HG03139 (cell line): ENCODE data around the gene FILIP1.

ENCODE experiments used
- ATAC-seq: cut with Tn5 transposase; IDR thresholded peaks from one replicate; pipeline ENCODE4 v1.9.1; 2021; ENCODE audit not compliant: unreplicated experiment

Gene FILIP1

GRCh38 chr6:75393806-75394205 is 99.8 kb downstream of the FILIP1 start:
- ATAC-seq = no peak

- no peak for ATAC-seq
Measured at GRCh38 chr6:75391276-75391675, 102.3 kb downstream of the FILIP1 start.

DNA sequence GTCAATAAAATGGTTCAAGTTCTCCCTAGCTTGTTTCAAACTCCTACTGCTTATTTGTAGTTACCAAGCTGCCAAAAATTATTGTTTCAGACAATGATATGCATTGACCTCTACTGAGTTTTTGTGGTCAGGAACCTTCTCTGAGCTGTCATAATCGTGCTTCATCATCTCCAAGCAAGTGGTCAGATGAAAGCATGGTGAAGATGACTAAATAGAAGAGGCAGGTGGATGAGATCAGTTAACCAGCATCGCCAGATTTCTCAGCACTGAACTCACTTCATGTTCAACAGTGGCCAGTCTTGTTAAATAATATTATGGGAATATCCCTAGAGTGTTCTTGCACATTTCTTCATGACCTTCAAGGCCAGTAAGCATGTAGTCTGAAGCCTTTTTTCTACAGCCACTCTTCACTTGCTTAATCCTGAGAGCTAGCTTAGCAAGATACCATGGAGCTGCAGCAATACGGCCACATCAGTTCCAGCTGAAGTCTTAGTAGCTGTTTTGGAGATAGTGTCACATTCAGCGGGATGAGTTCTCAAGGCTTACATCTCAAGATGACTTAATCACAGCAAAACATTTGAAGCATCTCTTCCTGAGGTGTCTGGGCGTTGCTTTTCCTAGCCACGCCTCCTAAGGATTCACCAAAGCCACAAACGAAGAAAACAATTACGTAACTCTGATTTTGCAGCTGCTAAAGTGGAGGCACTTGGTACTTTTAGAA is 107.4 kb downstream of the FILIP1 start:
- ATAC-seq = no peak

- ATAC-seq = no peak
Measured at GRCh38 chr6:75384116-75384515, 109.5 kb downstream of the FILIP1 start.

DNA sequence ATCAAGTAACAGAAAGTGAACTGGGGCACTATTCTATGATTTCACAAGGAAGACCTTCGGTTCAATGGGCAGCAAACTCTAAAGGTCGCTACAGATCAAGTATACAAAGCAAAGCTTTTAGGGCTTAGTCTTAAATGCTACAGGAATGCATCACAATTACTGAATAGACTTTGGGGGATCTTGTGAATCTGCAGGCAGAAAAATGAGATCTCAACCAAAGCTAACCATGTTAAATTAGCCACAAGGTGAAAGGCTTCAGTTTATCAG is 111.0 kb downstream of the FILIP1 start:
- no peak for ATAC-seq

DNA sequence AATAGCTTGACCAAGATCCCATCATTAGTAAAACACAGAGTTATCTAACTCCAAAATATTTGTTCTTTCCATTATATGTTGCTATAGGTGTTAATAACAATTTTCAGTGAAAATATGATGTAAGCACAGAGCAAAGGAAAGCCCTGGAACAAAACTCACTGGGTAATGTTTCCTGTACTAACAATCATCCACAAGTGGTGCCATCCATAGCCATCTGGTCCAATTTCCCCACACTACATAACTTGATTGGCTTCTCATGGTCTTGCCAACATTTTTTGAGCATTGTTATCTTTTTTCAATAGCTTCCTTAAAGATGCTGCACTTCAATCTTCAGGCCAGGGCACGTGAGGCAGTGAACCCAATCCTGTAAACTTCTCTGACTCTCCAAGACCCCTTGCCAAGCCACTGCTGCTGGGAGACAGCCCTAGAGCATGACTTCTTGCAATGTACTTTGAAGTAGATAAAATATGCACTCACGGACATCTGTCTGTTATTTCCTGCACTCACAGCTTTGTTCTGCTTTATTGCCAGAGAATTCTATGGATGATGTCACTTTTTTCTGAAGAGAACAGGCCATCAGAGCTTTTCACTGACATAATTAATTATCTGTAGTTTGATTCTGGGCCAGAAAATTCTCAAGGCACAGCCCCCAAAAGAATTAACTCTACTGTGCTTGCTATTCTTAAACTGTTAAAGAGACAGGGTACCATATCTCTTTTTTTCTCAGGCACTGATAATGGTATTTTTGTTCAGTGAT is 111.5 kb downstream of the FILIP1 start:
- no peak for ATAC-seq

GRCh38 chr6:75379536-75379935 is 114.1 kb downstream of the FILIP1 start:
- no peak for ATAC-seq

DNA sequence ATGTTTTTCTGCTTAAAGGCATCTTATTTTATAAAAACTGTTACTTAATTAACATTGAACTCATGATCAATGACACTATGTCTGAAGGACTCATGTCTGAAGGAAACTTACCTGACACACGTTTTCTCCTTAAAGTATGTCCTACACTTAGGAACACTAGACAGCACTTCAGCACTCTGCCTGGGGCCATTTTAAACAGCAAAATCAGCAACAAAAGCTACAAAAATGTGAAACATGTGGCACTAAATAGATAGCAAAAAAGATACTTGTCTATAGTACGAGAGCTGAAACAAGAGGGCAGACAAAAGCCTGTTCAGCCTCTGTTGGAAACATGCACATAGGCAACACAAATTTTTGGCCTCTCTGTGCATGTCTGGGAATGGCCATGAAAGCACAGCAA is 115.5 kb downstream of the FILIP1 start:
- ATAC-seq = no peak

DNA sequence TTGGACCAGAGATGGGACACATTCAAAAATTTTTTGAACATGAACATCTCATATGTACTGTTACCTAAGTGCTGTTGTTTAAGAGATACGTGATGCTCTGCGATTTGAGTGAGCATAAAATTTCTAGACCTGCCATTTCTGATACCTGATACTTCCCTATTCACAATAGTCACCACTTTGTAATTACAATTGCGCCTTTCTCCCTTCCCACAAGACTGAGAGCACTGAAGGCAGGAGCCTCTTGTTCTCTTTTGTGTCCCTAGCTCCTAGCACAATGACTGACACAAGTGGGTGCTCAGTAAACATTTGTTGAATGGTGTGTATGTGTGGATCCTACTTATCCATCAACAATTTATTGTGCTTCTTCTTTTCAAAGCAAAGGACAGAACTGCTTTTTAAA is 116.2 kb downstream of the FILIP1 start:
- ATAC-seq = no peak

DNA sequence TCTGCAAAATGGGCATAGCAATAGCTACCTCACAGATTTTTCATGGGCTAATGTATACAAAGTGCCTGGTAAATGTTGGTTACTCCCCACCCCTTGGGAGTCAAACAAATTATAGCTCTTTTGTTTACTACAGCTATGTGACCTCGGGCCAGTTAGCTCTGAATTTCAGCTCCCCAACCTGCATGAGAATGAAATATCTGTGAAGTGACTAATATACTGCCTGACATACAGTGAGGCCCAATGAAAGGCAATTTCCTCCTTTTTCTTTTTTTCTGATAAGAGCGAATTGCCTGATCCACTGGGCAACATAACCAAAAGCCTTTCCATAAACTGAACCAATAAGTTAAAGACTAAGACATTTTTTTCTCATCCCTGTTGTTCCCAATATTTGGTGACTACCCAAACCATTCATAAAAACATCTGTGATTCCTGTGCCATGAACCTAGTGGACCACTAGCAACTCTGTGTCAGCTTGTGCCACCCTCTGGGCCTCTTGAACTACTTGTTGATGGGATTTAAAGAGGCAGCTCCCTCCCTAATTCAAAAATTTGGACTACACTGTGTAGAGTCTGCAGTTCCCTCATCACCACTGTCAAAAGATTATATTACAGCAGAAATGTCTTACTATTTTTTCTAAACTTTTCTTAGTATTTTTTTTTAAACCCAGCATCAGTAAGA is 117.1 kb downstream of the FILIP1 start:
- ATAC-seq = no peak

DNA sequence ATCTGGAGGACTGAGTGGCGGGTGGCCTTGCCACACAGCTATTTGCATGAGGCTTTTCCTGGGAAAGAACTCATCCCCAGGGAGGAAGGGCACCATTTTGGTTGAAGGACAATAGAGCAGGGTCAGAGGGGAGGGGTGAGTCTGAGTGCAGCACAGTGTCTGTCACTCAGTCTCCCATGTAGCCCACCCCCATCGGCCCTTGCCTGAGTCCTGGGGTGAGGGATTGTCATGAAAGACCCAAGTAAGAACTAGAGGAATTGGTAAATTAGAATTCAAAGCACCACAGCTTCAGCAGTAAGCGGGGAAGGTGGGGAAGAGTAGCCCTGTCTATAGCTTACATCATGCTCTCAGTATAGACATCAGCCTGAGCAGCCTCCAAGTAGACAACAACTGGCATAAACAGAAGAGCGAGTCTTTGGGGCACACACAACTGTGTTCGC is 118.6 kb downstream of the FILIP1 start:
- ATAC-seq = no peak

DNA sequence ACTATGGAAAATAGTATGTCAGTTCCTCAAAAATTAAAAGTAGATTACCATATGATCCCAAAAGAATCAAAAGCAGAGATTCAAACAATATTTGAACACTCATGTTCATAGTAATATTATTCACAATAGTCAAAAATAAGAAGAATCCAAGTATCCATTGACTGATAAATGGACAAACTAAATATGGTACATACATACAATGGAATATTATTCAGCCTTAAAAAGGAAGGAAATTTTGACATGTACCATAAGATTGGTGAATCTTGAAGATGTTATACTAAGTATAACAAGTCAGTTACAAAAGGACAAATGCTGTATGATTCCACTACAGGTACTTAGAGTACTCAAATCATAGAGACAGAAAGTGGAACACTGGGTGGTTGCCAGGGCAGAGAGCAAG is 120.7 kb downstream of the FILIP1 start:
- ATAC-seq = no peak

DNA sequence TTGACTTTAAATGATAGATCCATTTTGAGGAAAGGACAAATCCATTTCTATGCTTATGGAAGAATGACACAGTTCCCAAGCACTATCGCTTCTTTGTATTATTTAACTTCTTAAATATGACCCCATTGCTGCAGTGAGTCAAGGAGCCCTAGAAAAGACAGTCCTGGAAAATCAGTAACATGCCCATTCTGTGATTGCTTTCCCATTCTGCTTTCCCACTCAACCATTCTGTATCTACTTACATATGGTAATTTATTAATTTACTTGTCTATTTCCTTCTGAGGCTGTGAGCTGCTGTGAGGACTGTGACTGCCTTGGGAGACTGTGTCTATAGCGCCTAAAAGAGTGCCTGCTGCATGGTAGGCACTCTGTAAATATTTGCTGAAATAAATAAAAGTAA is 123.6 kb downstream of the FILIP1 start:
- no peak for ATAC-seq

DNA sequence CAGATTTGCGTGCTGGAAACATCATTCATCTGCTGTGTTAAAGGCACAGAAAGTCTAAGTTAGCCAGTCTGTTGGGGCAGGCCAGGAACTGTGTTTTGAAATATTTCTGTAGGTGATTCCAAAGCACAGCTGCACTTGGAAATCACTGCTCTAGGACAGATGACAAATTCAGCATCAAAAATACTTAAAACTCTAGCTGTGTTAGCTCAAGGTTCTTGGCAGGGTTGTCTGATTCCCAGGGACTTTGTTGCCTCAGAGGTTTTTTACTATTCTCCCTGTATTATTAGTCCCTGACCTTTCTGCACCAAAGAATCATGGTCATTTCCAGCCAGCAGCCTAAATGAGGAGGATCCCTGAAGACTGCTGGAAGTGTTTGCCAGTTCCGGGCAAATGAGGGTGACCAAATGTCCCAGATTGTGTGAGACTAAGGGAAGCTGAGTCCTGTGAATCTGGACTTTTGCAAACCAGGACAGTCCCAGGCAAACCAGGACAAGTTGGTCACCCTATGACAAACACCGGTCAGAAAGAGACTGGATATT is 124.7 kb downstream of the FILIP1 start:
- no peak for ATAC-seq

- ATAC-seq = no peak
Measured at GRCh38 chr6:75368151-75368779, 125.3 kb downstream of the FILIP1 start.

- ATAC-seq = no peak
Measured at GRCh38 chr6:75363304-75363703, 130.3 kb downstream of the FILIP1 start.

DNA sequence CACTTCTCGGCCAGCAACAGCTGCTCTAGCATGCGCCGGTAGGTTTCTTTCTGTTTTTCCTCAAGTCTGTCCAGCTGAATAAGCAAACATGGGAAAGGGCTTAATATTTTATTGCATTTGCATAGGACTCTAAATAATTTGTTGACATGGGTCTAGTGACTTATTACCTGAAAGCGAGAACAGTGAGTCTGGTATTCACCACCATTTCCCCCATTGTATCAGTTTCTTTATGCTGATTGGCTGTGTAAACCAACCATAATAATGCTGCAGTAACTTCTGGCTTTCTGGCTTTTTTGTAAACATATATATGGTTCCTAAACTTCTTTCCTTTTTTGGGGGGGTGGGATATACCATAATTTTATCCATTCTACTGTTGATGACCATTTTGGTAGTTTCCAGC is 140.0 kb downstream of the FILIP1 start:
- no peak for ATAC-seq

GRCh38 chr6:75351570-75351969 is 142.0 kb downstream of the FILIP1 start:
- no peak for ATAC-seq

DNA sequence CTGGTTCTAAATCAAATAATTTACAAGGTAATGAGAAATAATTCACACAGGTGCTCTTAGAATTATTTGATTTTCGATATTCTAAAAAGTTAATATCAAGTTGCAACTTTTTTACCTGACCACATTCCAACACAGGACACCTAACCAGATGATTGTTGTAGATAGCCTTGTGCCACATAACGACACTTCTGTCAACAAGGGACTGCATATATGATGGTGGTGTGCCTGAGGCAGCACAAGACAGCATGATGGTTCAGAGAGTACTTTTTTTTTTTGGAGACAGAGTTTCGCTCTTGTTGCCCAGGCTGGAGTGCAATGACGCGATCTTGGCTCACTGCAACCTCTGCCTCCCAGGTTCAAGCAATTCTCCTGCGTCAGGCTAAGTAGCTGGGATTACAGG is 142.8 kb downstream of the FILIP1 start:
- no peak for ATAC-seq

DNA sequence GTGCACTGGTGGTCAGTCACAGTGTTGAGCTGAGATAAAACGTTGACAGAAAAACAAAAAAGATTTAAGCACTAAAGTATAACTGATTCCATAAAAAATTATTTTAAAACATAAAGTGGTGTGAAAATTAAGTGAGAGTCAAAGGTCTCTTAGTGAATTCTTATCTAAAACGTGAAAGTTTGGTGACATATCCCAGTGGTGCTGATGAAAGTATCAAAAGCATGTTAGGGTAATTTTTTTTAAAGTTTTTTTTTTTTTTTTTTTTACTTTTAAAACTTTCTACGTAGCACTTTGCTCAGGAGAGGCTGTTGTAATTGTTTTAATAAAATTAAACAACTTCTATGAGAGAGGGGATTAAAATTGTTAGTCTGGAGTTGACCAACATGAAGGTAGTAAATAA is 143.4 kb downstream of the FILIP1 start:
- ATAC-seq = no peak

DNA sequence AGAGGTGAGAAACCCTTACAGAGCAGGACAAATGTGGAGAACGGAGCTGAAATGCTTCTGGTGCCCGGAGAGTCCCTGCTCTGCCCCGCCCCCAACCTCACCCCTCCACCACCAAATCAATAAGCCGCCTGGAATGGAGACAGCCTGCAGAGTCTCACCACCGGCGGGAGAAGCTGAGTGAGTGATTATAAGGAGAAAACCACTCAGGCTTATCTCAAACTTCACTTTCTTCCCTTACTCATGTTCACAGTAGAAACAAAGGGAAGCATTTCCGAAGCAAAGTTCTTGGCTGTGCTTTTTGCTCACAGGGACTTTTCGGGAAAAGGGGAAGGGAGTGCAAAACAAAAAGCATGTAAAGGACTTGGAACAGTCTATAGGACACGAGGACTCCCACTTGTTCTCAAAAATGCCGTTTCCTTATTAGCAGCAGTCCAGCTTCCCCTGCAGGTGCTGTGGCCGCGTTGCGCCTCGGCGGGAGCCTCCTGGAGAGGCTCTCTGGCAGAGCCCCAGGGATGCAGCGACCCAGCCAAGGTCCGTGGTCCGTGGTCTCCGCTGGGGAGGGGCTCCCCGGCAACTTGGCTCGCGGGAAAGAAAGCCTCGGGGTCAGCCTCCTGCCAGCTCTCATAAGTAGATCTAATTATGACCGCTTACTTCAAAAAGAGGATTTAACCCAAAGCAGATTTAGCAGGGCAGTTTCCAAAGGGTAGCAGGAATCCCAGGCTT is 144.2 kb downstream of the FILIP1 start:
- no peak for ATAC-seq
